HepG2 (cell line): ENCODE results near the gene BABAM2. TPM values are rescaled to one million over a fixed set of nuclear protein-coding genes. Genes with fewer than 3 reads are reported as not detected.

ENCODE experiments used
- ATAC-seq: fragments of 200-7000 bp; cut with Tn5 transposase; 3 replicates; pipeline ENCODE4 v1.9.1; 2020; ENCODE audit warnings: mild to moderate bottlenecking, moderate library complexity
- BruUV-seq: library from RNA; stranded (reverse); fragments of 400-500 nt; replicated peaks from 2 replicates; lab custom pipeline; 2021; lab: Mats Ljungman, UMichigan
- CTCF ChIA-PET: fragments of 300-600 bp; formaldehyde crosslinking; extraction: SDS; loops from one replicate; lab custom pipeline; 2021; ENCODE audit warnings: low total read pairs, inconsistent platforms, low intra/inter-chr PET ratio; lab: Yijun Ruan, JAX
- POLR2A ChIA-PET: fragments of 350-600 bp; sonication (Branson Sonifier 250); formaldehyde crosslinking; loops from one replicate; lab custom pipeline; 2020; ENCODE audit warnings: antibody characterized with exemption, inconsistent platforms; lab: Yijun Ruan, JAX
- DNase-seq: peaks from one replicate; pipeline ENCODE4 v3.0.0-alpha.2; 2015; ENCODE audit warnings: low spot score
- FAIRE-seq: peaks from 3 replicates; lab custom pipeline; 2011; peaks lifted over from hg19 to GRCh38; lab: Jason Lieb, UNC
- H2AFZ ChIP-seq: one replicate; pipeline ENCODE4 v1.6.1; 2011; ENCODE audit warnings: low read length, inconsistent platforms
- H3K27ac ChIP-seq: fragments of 300-600 bp; 3 replicates; pipeline ENCODE4 v1.8.0; 2011; ENCODE audit warnings: mixed run types, mild to moderate bottlenecking, mixed read lengths, low read length, inconsistent platforms; ENCODE audit not compliant: insufficient read depth; ENCODE audit errors: extremely low read length
- H3K27me3 ChIP-seq, 2 experiments: fragments of 200-600 bp in 1 of 2; 2 replicates in 1 of 2; 3 replicates in 1 of 2; pipeline versions ENCODE4 v1.6.0 to v1.8.0; 2011; ENCODE audit warnings: low read length in 2 of 2, mild to moderate bottlenecking in 2 of 2, moderate library complexity in 2 of 2, inconsistent platforms in 1 of 2; ENCODE audit not compliant: insufficient read depth in 2 of 2, control insufficient read depth in 1 of 2
- H3K36me3 ChIP-seq, 2 experiments: fragments of 200-600 bp in 1 of 2; replicated peaks in 1 of 2; 2 replicates in 1 of 2; 3 replicates in 1 of 2; pipeline versions ENCODE4 v1.5.1 to v1.8.0; 2011; ENCODE audit warnings: low read length in 2 of 2, inconsistent platforms in 1 of 2; ENCODE audit not compliant: insufficient read depth in 2 of 2, control insufficient read depth in 1 of 2
- H3K4me1 ChIP-seq: 2 replicates; pipeline ENCODE4 v1.5.1; 2012; ENCODE audit warnings: low read length, inconsistent platforms; ENCODE audit not compliant: insufficient read depth
- H3K4me2 ChIP-seq: 2 replicates; pipeline ENCODE4 v1.6.0; 2011; ENCODE audit warnings: low read depth, low read length, inconsistent platforms
- H3K4me3 ChIP-seq, 3 experiments: fragments of 200-600 bp in 1 of 3; sonication (generic), shearing (Covaris generic) in 1 of 3; replicated peaks in 1 of 3; 2 replicates each; pipeline ENCODE4 v1.5.1; 2011 to 2016; ENCODE audit warnings: low read length in 3 of 3, inconsistent platforms in 2 of 3, low read depth in 2 of 3, mild to moderate bottlenecking in 2 of 3, control low read depth in 1 of 3, mixed read lengths in 1 of 3; ENCODE audit not compliant: insufficient read depth in 1 of 3
- H3K79me2 ChIP-seq: one replicate; pipeline ENCODE4 v1.6.1; 2011; ENCODE audit warnings: low read length, inconsistent platforms; ENCODE audit not compliant: insufficient read depth
- H3K9ac ChIP-seq: 2 replicates; pipeline ENCODE4 v1.6.0; 2011; ENCODE audit warnings: mild to moderate bottlenecking, low read depth, low read length, inconsistent platforms; ENCODE audit not compliant: insufficient read depth
- H3K9me3 ChIP-seq: 2 replicates; pipeline ENCODE4 v1.5.1; 2012; ENCODE audit warnings: mild to moderate bottlenecking, low read length
- H4K20me1 ChIP-seq: 2 replicates; pipeline ENCODE4 v1.6.0; 2011; ENCODE audit warnings: inconsistent platforms, mild to moderate bottlenecking, low read length, moderate library complexity; ENCODE audit not compliant: insufficient read depth
- CC2D1A ChIP-seq: sonication (generic); formaldehyde crosslinking; IDR thresholded peaks from 2 replicates; pipeline ENCODE4 v1.8.1; 2023; ENCODE audit warnings: mild to moderate bottlenecking, missing genetic modification reagents
- ELF3 ChIP-seq: IDR thresholded peaks from 2 replicates; pipeline ENCODE4 v1.6.1; 2016; ENCODE audit warnings: missing genetic modification reagents, missing compliant biosample characterization
- HNF1A ChIP-seq, 2 experiments: sonication (generic) in 1 of 2; formaldehyde crosslinking in 1 of 2; IDR thresholded peaks; 2 replicates each; pipeline versions ENCODE4 v1.4.0 to v1.6.1; 2016 to 2020; ENCODE audit warnings: borderline replicate concordance in 1 of 2, low read depth in 1 of 2, mild to moderate bottlenecking in 1 of 2, missing genetic modification reagents in 1 of 2
- IRX3 ChIP-seq: sonication (generic); formaldehyde crosslinking; IDR thresholded peaks from 2 replicates; pipeline ENCODE4 v1.8.1; 2023; ENCODE audit warnings: mild to moderate bottlenecking, low read depth, missing genetic modification reagents, borderline replicate concordance
- LCORL ChIP-seq, 2 experiments: fragments of 450-650 bp in 1 of 2; sonication (generic) in 1 of 2; formaldehyde crosslinking in 1 of 2; IDR thresholded peaks; 2 replicates each; pipeline versions ENCODE4 v1.5.0 to v1.6.1; 2017 to 2020; ENCODE audit warnings: antibody characterized with exemption in 1 of 2, missing genetic modification reagents in 1 of 2
- NFIB ChIP-seq: sonication (generic); formaldehyde crosslinking; IDR thresholded peaks from 2 replicates; pipeline ENCODE4 v1.9.0; 2021; ENCODE audit warnings: missing genetic modification reagents, mild to moderate bottlenecking, borderline replicate concordance
- REXO4 ChIP-seq: sonication (generic); formaldehyde crosslinking; IDR thresholded peaks from 2 replicates; pipeline ENCODE4 v1.8.0; 2022; ENCODE audit warnings: missing genetic modification reagents, mild to moderate bottlenecking, borderline replicate concordance
- TAF1 ChIP-seq: sonication (generic); formaldehyde crosslinking; IDR thresholded peaks from 2 replicates; pipeline ENCODE4 v1.4.0; 2020; ENCODE audit warnings: missing genetic modification reagents
- THYN1 ChIP-seq: sonication (generic); formaldehyde crosslinking; IDR thresholded peaks from 2 replicates; pipeline ENCODE4 v1.8.1; 2023; ENCODE audit warnings: low read depth, mild to moderate bottlenecking, moderate library complexity, missing genetic modification reagents, borderline replicate concordance
- YEATS4 ChIP-seq: sonication (generic); formaldehyde crosslinking; IDR thresholded peaks from 2 replicates; pipeline ENCODE4 v1.4.0; 2020; ENCODE audit warnings: missing genetic modification reagents, borderline replicate concordance
- ZNF160 ChIP-seq: sonication (generic); formaldehyde crosslinking; IDR thresholded peaks from 2 replicates; pipeline ENCODE4 v1.8.0; 2022; ENCODE audit warnings: mild to moderate bottlenecking, inconsistent platforms, missing genetic modification reagents
- ZNF329 ChIP-seq: sonication (generic); formaldehyde crosslinking; IDR thresholded peaks from 2 replicates; pipeline ENCODE4 v1.9.0; 2021; ENCODE audit warnings: low read depth, mild to moderate bottlenecking, missing genetic modification reagents
- ZNF503 ChIP-seq: sonication (generic); formaldehyde crosslinking; IDR thresholded peaks from 2 replicates; pipeline ENCODE4 v1.4.0; 2020; ENCODE audit warnings: missing genetic modification reagents
- ZNF510 ChIP-seq: sonication (generic); formaldehyde crosslinking; IDR thresholded peaks from 2 replicates; pipeline ENCODE4 v1.4.0; 2020; ENCODE audit warnings: low read depth, mild to moderate bottlenecking, missing genetic modification reagents
- ZNF660 ChIP-seq: sonication (generic); formaldehyde crosslinking; IDR thresholded peaks from 2 replicates; pipeline ENCODE4 v1.5.1; 2020; ENCODE audit warnings: mild to moderate bottlenecking, low read depth, missing genetic modification reagents, borderline replicate concordance
- ZSCAN20 ChIP-seq: sonication (generic); formaldehyde crosslinking; IDR thresholded peaks from 2 replicates; pipeline ENCODE4 v1.4.0; 2020; ENCODE audit warnings: missing genetic modification reagents, mild to moderate bottlenecking, borderline replicate concordance
- WGBS: methylation state at CpG from one replicate; pipeline ENCODE4 v1.1.6; 2017; ENCODE audit warnings: low lambda C conversion rate; 5-methylcytosine and 5-hydroxymethylcytosine counted together
- in situ Hi-C: cut with HindIII; loops from 2 replicates; pipeline ENCODE4 v1.10.0; 2017; ENCODE audit warnings: low pct_unique_long_range_greater_than_20kb; ENCODE audit not compliant: extremely low pct_ligation_motif_present
- intact Hi-C: fragments of 100-400 bp; cut with micrococcal nuclease; formaldehyde crosslinking; loops from one replicate; pipeline ENCODE4 v1.10.0; 2022; ENCODE audit not compliant: unreplicated experiment
- polyA plus RNA-seq, 8 experiments: library from polyadenylated mRNA; depleted of rRNA in 3 of 8; stranded (reverse) in 7 of 8; unstranded in 1 of 8; fragments of >200 nt; fragmentation: Illumina TruSeq in 4 of 8; extraction: Trizol in 4 of 8; gene quantifications; 2 replicates each; pipeline versions ENCODE4 v1.2.1 to v1.2.3, GENCODE V29; 2011 to 2016; ENCODE audit warnings: low read depth in 4 of 8, missing spikeins in 1 of 8, mixed read lengths in 1 of 8; ENCODE audit not compliant: insufficient read depth in 1 of 8
- total RNA-seq, 5 experiments: library from RNA; depleted of rRNA; stranded (reverse); fragments of >200 nt; fragmentation: Illumina TruSeq; extraction: Trizol; gene quantifications; 2 replicates each; pipeline ENCODE4 v1.2.3, GENCODE V29; 2016; ENCODE audit warnings: low read depth in 1 of 5

Gene BABAM2
- total and polyA plus RNA-seq, 2 of the 13 experiments (the other 11 are each of a cell fraction or from before 2014, with no cell fraction given), result 24.9 to 28.0 TPM

- intact Hi-C loops (no loop called here), in situ Hi-C loops (no loop called here)
- TF ChIP-seq ZNF503 (CRISPR knock-in tag), result no peak
- no peak for TF ChIP-seq LCORL (IDR thresholded peaks at IDR 0.05)
- no peak for TF ChIP-seq LCORL (CRISPR knock-in tag; IDR thresholded peaks at IDR 0.05)
- TF ChIP-seq ZNF660 (CRISPR knock-in tag), result no peak
- no peak for TF ChIP-seq YEATS4 (CRISPR knock-in tag)
- no peak for TF ChIP-seq HNF1A (IDR thresholded peaks at IDR 0.05; ENCODE audit: low read depth)
- TF ChIP-seq HNF1A (CRISPR knock-in tag; IDR thresholded peaks at IDR 0.05; ENCODE audit: borderline replicate concordance), result no peak
- no peak for TF ChIP-seq ZNF329 (CRISPR knock-in tag)
- TF ChIP-seq ELF3 (CRISPR knock-in tag), result no peak
- no peak for TF ChIP-seq IRX3 (CRISPR knock-in tag)
- no peak for TF ChIP-seq ZNF160 (CRISPR knock-in tag)
- TF ChIP-seq TAF1 (CRISPR knock-in tag), result no peak
- no peak for TF ChIP-seq ZNF510
- TF ChIP-seq NFIB (CRISPR knock-in tag), result no peak
- no peak for TF ChIP-seq CC2D1A (CRISPR knock-in tag)
- no peak for TF ChIP-seq REXO4 (CRISPR knock-in tag)
- TF ChIP-seq ZSCAN20 (CRISPR knock-in tag), result no peak
- no peak for TF ChIP-seq THYN1 (CRISPR knock-in tag)
- H3K27ac ChIP-seq, result no peak overlapping the region
- ChIA-PET CTCF (no interaction called here), POLR2A (no interaction called here)
- no peaks in the 10 kb centered on the region for H3K4me1 ChIP-seq
- H3K9ac ChIP-seq, result no peak overlapping the region
- H3K9me3 ChIP-seq, result no peaks in the 10 kb centered on the region
- ATAC-seq (no peak), FAIRE-seq (no peak), DNase-seq (no peak)
- no peak overlapping the region for H2AFZ ChIP-seq
- H3K4me2 ChIP-seq, result no peak overlapping the region
- H3K36me3 ChIP-seq, result no peaks in the 10 kb centered on the region
- no TSS peak for BruUV-seq
- no peak overlapping the region for H3K4me3 ChIP-seq
- 74% methylated on average over 4 of the region's 4 CpGs for WGBS
- no peaks in the 10 kb centered on the region for H4K20me1 ChIP-seq
- no peaks in the 10 kb centered on the region for H3K27me3 ChIP-seq
- H3K79me2 ChIP-seq, result no peaks in the 10 kb centered on the region
These were observed 194.0 kb downstream of the BABAM2 start for GRCh38 chr2:28084564-28084963.
